H9 (cell line): ENCODE data around the gene TAF4. TPM values are rescaled to one million over a fixed set of nuclear protein-coding genes. Genes with fewer than 3 reads are reported as not detected.
A peak's percentile ranks its signal among the peaks of the same experiment; 100 is the strongest.

Experiments
- DNase-seq: peaks from one replicate; pipeline ENCODE4 v3.0.0-alpha.2; 2017
- H2AFZ ChIP-seq: one replicate; pipeline ENCODE4 v1.6.1; 2013; ENCODE audit warnings: mild to moderate bottlenecking, low read length, control low read depth, moderate library complexity
- H2AK5ac ChIP-seq: 2 replicates; pipeline ENCODE4 v1.6.1; 2013; ENCODE audit warnings: low read length, control low read depth, mixed read lengths; ENCODE audit not compliant: insufficient read length
- H2BK120ac ChIP-seq: one replicate; pipeline ENCODE4 v1.6.1; 2013; ENCODE audit warnings: low read depth, mild to moderate bottlenecking, low read length, control low read depth, inconsistent platforms; ENCODE audit not compliant: poor library complexity, severe bottlenecking
- H2BK12ac ChIP-seq: 2 replicates; pipeline ENCODE4 v1.6.1; 2013; ENCODE audit warnings: low read length, control low read depth, mixed read lengths, low read depth; ENCODE audit not compliant: insufficient read length
- H2BK15ac ChIP-seq: 2 replicates; pipeline ENCODE4 v1.6.1; 2013; ENCODE audit warnings: low read depth, low read length, control low read depth
- H2BK20ac ChIP-seq: one replicate; pipeline ENCODE4 v1.6.1; 2013; ENCODE audit warnings: low read depth, mild to moderate bottlenecking, low read length, control low read depth, inconsistent platforms; ENCODE audit not compliant: poor library complexity, severe bottlenecking
- H2BK5ac ChIP-seq: 2 replicates; pipeline ENCODE4 v1.6.1; 2013; ENCODE audit warnings: low read length, control low read depth, mixed read lengths; ENCODE audit not compliant: insufficient read length
- H3K14ac ChIP-seq: 2 replicates; pipeline ENCODE4 v1.6.1; 2013; ENCODE audit warnings: low read length, control low read depth; ENCODE audit not compliant: insufficient read depth
- H3K18ac ChIP-seq: 2 replicates; pipeline ENCODE4 v1.6.1; 2013; ENCODE audit warnings: low read depth, mild to moderate bottlenecking, mixed read lengths, low read length, control low read depth; ENCODE audit not compliant: insufficient read length
- H3K23ac ChIP-seq: 2 replicates; pipeline ENCODE4 v1.6.1; 2013; ENCODE audit warnings: low read length, control low read depth, mixed read lengths, low read depth; ENCODE audit not compliant: insufficient read length
- H3K23me2 ChIP-seq: 2 replicates; pipeline ENCODE4 v1.6.1; 2013; ENCODE audit warnings: low read depth, mild to moderate bottlenecking, mixed read lengths, low read length, control low read depth; ENCODE audit not compliant: insufficient read length, poor library complexity, severe bottlenecking
- H3K27ac ChIP-seq: 2 replicates; pipeline ENCODE4 v1.5.1; 2013; ENCODE audit warnings: low read length, control low read depth, mixed read lengths, low read depth; ENCODE audit not compliant: insufficient read length
- H3K27me3 ChIP-seq: 2 replicates; pipeline ENCODE4 v1.6.1; 2013; ENCODE audit warnings: low read length, control low read depth, inconsistent platforms; ENCODE audit not compliant: insufficient read depth
- H3K4ac ChIP-seq: 2 replicates; pipeline ENCODE4 v1.6.1; 2013; ENCODE audit warnings: low read depth, mild to moderate bottlenecking, control low read depth, inconsistent platforms, low read length, moderate library complexity
- H3K4me1 ChIP-seq: 2 replicates; pipeline ENCODE4 v1.6.1; 2013; ENCODE audit warnings: low read length, control low read depth, inconsistent platforms; ENCODE audit not compliant: insufficient read depth
- H3K4me2 ChIP-seq: 2 replicates; pipeline ENCODE4 v1.6.1; 2013; ENCODE audit warnings: low read length, control low read depth, mixed read lengths; ENCODE audit not compliant: insufficient read length, insufficient read depth
- H3K56ac ChIP-seq: 2 replicates; pipeline ENCODE4 v1.6.1; 2013; ENCODE audit warnings: low read depth, mild to moderate bottlenecking, mixed read lengths, low read length, control low read depth; ENCODE audit not compliant: insufficient read length
- H3K79me1 ChIP-seq: 2 replicates; pipeline ENCODE4 v1.6.1; 2013; ENCODE audit warnings: low read depth, mild to moderate bottlenecking, moderate library complexity, low read length, control low read depth, inconsistent platforms; ENCODE audit not compliant: insufficient read depth, poor library complexity, severe bottlenecking
- H3K79me2 ChIP-seq: 2 replicates; pipeline ENCODE4 v1.6.1; 2013; ENCODE audit warnings: low read length, control low read depth, inconsistent platforms; ENCODE audit not compliant: insufficient read depth
- H3K9ac ChIP-seq: 2 replicates; pipeline ENCODE4 v1.6.1; 2013; ENCODE audit warnings: low read length, control low read depth, mixed read lengths; ENCODE audit not compliant: insufficient read length; ENCODE audit errors: extremely low read depth
- H3K9me3 ChIP-seq: one replicate; pipeline ENCODE4 v1.6.1; 2013; ENCODE audit warnings: low read depth, low read length, inconsistent platforms; ENCODE audit not compliant: control insufficient read depth
- H3T11ph ChIP-seq: one replicate; pipeline ENCODE4 v1.6.1; 2013; ENCODE audit warnings: mild to moderate bottlenecking, low read length, control low read depth, inconsistent platforms
- H4K20me1 ChIP-seq: one replicate; pipeline ENCODE4 v1.6.1; 2013; ENCODE audit not compliant: control insufficient read depth, insufficient read length, insufficient read depth
- H4K5ac ChIP-seq: 2 replicates; pipeline ENCODE4 v1.6.1; 2013; ENCODE audit warnings: low read depth, mild to moderate bottlenecking, mixed read lengths, low read length, control low read depth; ENCODE audit not compliant: insufficient read length
- H4K8ac ChIP-seq: replicated peaks from 2 replicates; pipeline ENCODE4 v1.6.1; 2013; ENCODE audit warnings: low read length, control low read depth, mixed read lengths, low read depth; ENCODE audit not compliant: insufficient read length
- H4K91ac ChIP-seq: 2 replicates; pipeline ENCODE4 v1.6.1; 2013; ENCODE audit warnings: low read depth, mild to moderate bottlenecking, moderate library complexity, mixed read lengths, low read length, control low read depth; ENCODE audit not compliant: insufficient read length
- H3K27ac Mint-ChIP-seq, 3 experiments: 2 replicates in 2 of 3; 3 replicates in 1 of 3; pipeline ENCODE4 v1.8.0; 2020 to 2021; ENCODE audit warnings: mixed read lengths in 3 of 3, mild to moderate bottlenecking in 1 of 3, moderate library complexity in 1 of 3
- H3K27me3 Mint-ChIP-seq: 2 replicates; pipeline ENCODE4 v1.8.0; 2021; ENCODE audit warnings: low read depth, mild to moderate bottlenecking, moderate library complexity, mixed read lengths
- H3K36me3 Mint-ChIP-seq, 3 experiments: 2 replicates in 2 of 3; 3 replicates in 1 of 3; pipeline ENCODE4 v1.8.0; 2020 to 2021; ENCODE audit warnings: low read depth in 3 of 3, mixed read lengths in 3 of 3; ENCODE audit not compliant: insufficient read depth in 1 of 3
- H3K4me1 Mint-ChIP-seq, 2 experiments: 2 replicates each; pipeline ENCODE4 v1.8.0; 2020; ENCODE audit warnings: mixed read lengths in 2 of 2
- H3K4me3 Mint-ChIP-seq, 2 experiments: 2 replicates in 1 of 2; 3 replicates in 1 of 2; pipeline ENCODE4 v1.8.0; 2020 to 2021; ENCODE audit warnings: mild to moderate bottlenecking in 2 of 2, mixed read lengths in 2 of 2, moderate library complexity in 1 of 2
- H3K9me3 Mint-ChIP-seq, 2 experiments: 2 replicates in 1 of 2; 3 replicates in 1 of 2; pipeline ENCODE4 v1.8.0; 2020; ENCODE audit warnings: mild to moderate bottlenecking in 2 of 2, mixed read lengths in 2 of 2, moderate library complexity in 1 of 2
- CTCF ChIP-seq: fragments of 200-600 bp; sonication (generic); conservative IDR thresholded peaks from 3 replicates; pipeline ENCODE4 v1.8.0; 2021; ENCODE audit warnings: antibody characterized with exemption, mild to moderate bottlenecking
- WGBS: extraction: QIAGEN DNeasy Blood & Tissue Kit; methylation state at CpG from one replicate; pipeline ENCODE4 v1.1.7; 2013; ENCODE audit warnings: missing lambda C conversion rate, low lambda C conversion rate, mixed read lengths; ENCODE audit not compliant: insufficient read length; ENCODE audit errors: extremely low coverage; 5-methylcytosine and 5-hydroxymethylcytosine counted together
- total RNA-seq: library from RNA; stranded (reverse); gene quantifications from 2 replicates; pipeline ENCODE4 v1.2.1, GENCODE V29; 2021

The TAF4 gene
- total RNA-seq, 1 experiment from 2014 or later, result 30.8 TPM

GRCh38 chr20:61926796-61927192, 138.9 kb downstream of the TAF4 start:
- H3K23me2 ChIP-seq, result no peaks in the 10 kb centered on the region
- peaks cover 2% of the 10 kb centered on the region; the same call in 1 of the 2 replicates for H3K27me3 Mint-ChIP-seq
- no peak overlapping the region for H3T11ph ChIP-seq
- no peak overlapping the region for H2BK5ac ChIP-seq
- no peak for TF ChIP-seq CTCF
- no peak overlapping the region for H2BK120ac ChIP-seq
- no peak for DNase-seq
- H3K18ac ChIP-seq, result no peak overlapping the region
- H3K27ac Mint-ChIP-seq, result no peak overlapping the region
- no peak overlapping the region for H2AFZ ChIP-seq
- H3K9me3 Mint-ChIP-seq, result 0 out of 5 replicates have a peak, but pooled peaks cover 0 to 2% of the 10 kb centered on the region in 2 experiments
- WGBS, result no CpG with 5 or more reads among the region's 23 CpGs
- H3K4me1 Mint-ChIP-seq, result no peaks in the 10 kb centered on the region
- H2BK12ac ChIP-seq, result no peak overlapping the region
- H3K36me3 Mint-ChIP-seq, result peaks cover 0 to 4% (median 2%) of the 10 kb centered on the region in 3 experiments; a peak in 3 of 7 replicates
- no peak overlapping the region for H4K8ac ChIP-seq
- H3K79me1 ChIP-seq, result no peaks in the 10 kb centered on the region
- H3K4ac ChIP-seq, result no peak overlapping the region
- H3K14ac ChIP-seq, result 0 out of 2 replicates have a peak overlapping the region, but pooled peaks have one; percentile 5
- H3K9me3 ChIP-seq, result no peaks in the 10 kb centered on the region
- H3K27ac ChIP-seq, result no peak overlapping the region
- H4K20me1 ChIP-seq, result no peaks in the 10 kb centered on the region
- no peak overlapping the region for H3K56ac ChIP-seq
- no peak overlapping the region for H3K4me2 ChIP-seq
- H3K4me1 ChIP-seq, result no peaks in the 10 kb centered on the region
- no peak overlapping the region for H3K4me3 Mint-ChIP-seq
- H2BK20ac ChIP-seq, result no peak overlapping the region
- H3K23ac ChIP-seq, result no peak overlapping the region
- H4K91ac ChIP-seq, result no peak overlapping the region
- H2AK5ac ChIP-seq, result no peak overlapping the region
- H3K27me3 ChIP-seq, result no peaks in the 10 kb centered on the region; the same call in 1 of the 2 replicates
- no peaks in the 10 kb centered on the region for H3K79me2 ChIP-seq
- H3K9ac ChIP-seq, result no peak overlapping the region
- no peak overlapping the region for H4K5ac ChIP-seq
- H2BK15ac ChIP-seq, result no peak overlapping the region
